Spinal cord (tissue), 10 donors: ENCODE measurements around the gene MTMR3. TPM values are rescaled to one million over a fixed set of nuclear protein-coding genes. Genes with fewer than 3 reads are reported as not detected.

Experiments used
- DNase-seq, 6 donors: peaks; one replicate each; pipeline versions ENCODE4 v3.0.0 to v3.0.0-alpha.2; 2013 to 2015; ENCODE audit warnings: low spot score in 6 of 6, low read depth in 4 of 6
- H3K27ac ChIP-seq: one replicate; pipeline ENCODE4 v1.5.1; 2013; ENCODE audit warnings: low read depth, low read length, control low read depth
- H3K27me3 ChIP-seq: one replicate; pipeline ENCODE4 v1.6.1; 2013; ENCODE audit warnings: low read length; ENCODE audit not compliant: control insufficient read depth, insufficient read depth
- H3K36me3 ChIP-seq: one replicate; pipeline ENCODE4 v1.6.1; 2013; ENCODE audit warnings: low read length; ENCODE audit not compliant: control insufficient read depth, insufficient read depth
- H3K4me1 ChIP-seq: one replicate; pipeline ENCODE4 v1.6.1; 2013; ENCODE audit warnings: low read length; ENCODE audit not compliant: control insufficient read depth, insufficient read depth
- H3K4me3 ChIP-seq: one replicate; pipeline ENCODE4 v1.5.1; 2013; ENCODE audit warnings: low read depth, low read length, control low read depth
- H3K9me3 ChIP-seq: one replicate; pipeline ENCODE4 v1.6.1; 2013; ENCODE audit warnings: low read length; ENCODE audit not compliant: control insufficient read depth, insufficient read depth
- WGBS: methylation state at CpG from one replicate; pipeline ENCODE4 v1.1.5; 2013; ENCODE audit warnings: missing lambda C conversion rate; ENCODE audit not compliant: insufficient coverage; 5-methylcytosine and 5-hydroxymethylcytosine counted together
- polyA plus RNA-seq, 2 donors: library from polyadenylated mRNA; unstranded; fragments of 120-200 nt; gene quantifications; one replicate each; pipeline ENCODE4 v1.2.1, GENCODE V29; 2013; ENCODE audit not compliant: insufficient read length in 2 of 2
- total RNA-seq, 2 donors: library from RNA; depleted of rRNA in 1 of 2; stranded (reverse); fragments of 120-200 nt in 1 of 2; fragments of >200 nt in 1 of 2; gene quantifications; one replicate each; pipeline versions ENCODE4 v1.2.3 to v1.2.4, GENCODE V29; 2013 to 2014
- donor health status: healthy.

MTMR3 gene
- total and polyA plus RNA-seq, 4 donors, result 47.6 to 61.3 (median 51.6) TPM

- Histone ChIP-seq H3K4me1 (peaks cover 36% of the 10 kb centered on the region), H3K36me3 (peaks cover 10% of the 10 kb centered on the region), H3K9me3 (no peaks in the 10 kb centered on the region), H3K4me3 (no peak overlapping the region), H3K27me3 (no peaks in the 10 kb centered on the region), H3K27ac (no peak overlapping the region)
- DNase-seq, result no peak
- WGBS, result 100% methylated on average over 2 of the region's 4 CpGs
These were observed 150.2 kb downstream of the MTMR3 start for GRCh38 chr22:30033137-30033536.

- H3K27ac ChIP-seq, result no peak overlapping the region
- H3K4me1 ChIP-seq, result peaks cover 28% of the 10 kb centered on the region
- H3K27me3 ChIP-seq, result no peaks in the 10 kb centered on the region
- no peak overlapping the region for H3K4me3 ChIP-seq
- no peaks in the 10 kb centered on the region for H3K9me3 ChIP-seq
- WGBS, result 75% methylated on average over 3 of the region's 5 CpGs
- peaks cover 8% of the 10 kb centered on the region for H3K36me3 ChIP-seq
- DNase-seq, result no peak
These were observed 150.9 kb downstream of the MTMR3 start for GRCh38 chr22:30033901-30034300.

GRCh38 chr22:30036656-30037055 lies 153.7 kb downstream of the MTMR3 start:
- H3K9me3 ChIP-seq, result no peaks in the 10 kb centered on the region
- peaks cover 8% of the 10 kb centered on the region for H3K36me3 ChIP-seq
- DNase-seq, result no peak
- H3K4me3 ChIP-seq, result no peak overlapping the region
- peaks cover 27% of the 10 kb centered on the region for H3K4me1 ChIP-seq
- no peak overlapping the region for H3K27ac ChIP-seq
- 90% methylated on average over 2 of the region's 2 CpGs for WGBS
- no peaks in the 10 kb centered on the region for H3K27me3 ChIP-seq

DNA sequence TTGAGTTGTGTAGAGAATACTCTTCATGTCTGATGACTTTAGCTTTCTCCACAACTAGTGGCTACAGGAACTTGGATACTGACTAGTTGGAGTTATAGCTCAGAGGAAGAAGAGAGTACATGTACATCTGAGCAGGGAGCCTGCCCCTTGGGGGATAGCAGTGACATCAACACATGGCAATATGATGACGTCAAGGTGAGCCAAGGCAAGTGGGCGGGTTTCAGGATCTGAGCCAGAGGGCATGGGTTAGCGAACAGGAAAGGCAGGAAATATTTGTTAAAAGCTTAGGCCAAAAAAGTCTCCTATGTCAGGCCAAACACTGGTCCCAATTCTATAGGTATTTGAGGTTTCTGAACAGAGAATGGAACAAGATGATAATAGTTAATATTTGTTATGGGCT lies 155.2 kb downstream of the MTMR3 start:
- peaks cover 8% of the 10 kb centered on the region for H3K36me3 ChIP-seq
- H3K4me3 ChIP-seq, result no peak overlapping the region
- H3K9me3 ChIP-seq, result no peaks in the 10 kb centered on the region
- peaks cover 27% of the 10 kb centered on the region for H3K4me1 ChIP-seq
- 93% methylated on average over 2 of the region's 3 CpGs for WGBS
- DNase-seq, result no peak
- H3K27ac ChIP-seq, result no peak overlapping the region
- H3K27me3 ChIP-seq, result no peaks in the 10 kb centered on the region

- Histone ChIP-seq H3K4me1 (peaks cover 17% of the 10 kb centered on the region), H3K4me3 (no peak overlapping the region), H3K36me3 (no peaks in the 10 kb centered on the region), H3K27ac (no peak overlapping the region), H3K9me3 (no peaks in the 10 kb centered on the region), H3K27me3 (no peaks in the 10 kb centered on the region)
- DNase-seq, result no peak
- 98% methylated on average over 8 of the region's 11 CpGs for WGBS
These were observed 157.7 kb downstream of the MTMR3 start for GRCh38 chr22:30040499-30041260.

GRCh38 chr22:30041475-30041874 lies 158.5 kb downstream of the MTMR3 start:
- Histone ChIP-seq H3K4me1 (peaks cover 9% of the 10 kb centered on the region), H3K9me3 (no peaks in the 10 kb centered on the region), H3K27me3 (no peaks in the 10 kb centered on the region), H3K4me3 (no peak overlapping the region), H3K36me3 (peaks cover 3% of the 10 kb centered on the region), H3K27ac (no peak overlapping the region)
- 90% methylated on average over 2 of the region's 2 CpGs for WGBS
- DNase-seq, result no peak

DNA sequence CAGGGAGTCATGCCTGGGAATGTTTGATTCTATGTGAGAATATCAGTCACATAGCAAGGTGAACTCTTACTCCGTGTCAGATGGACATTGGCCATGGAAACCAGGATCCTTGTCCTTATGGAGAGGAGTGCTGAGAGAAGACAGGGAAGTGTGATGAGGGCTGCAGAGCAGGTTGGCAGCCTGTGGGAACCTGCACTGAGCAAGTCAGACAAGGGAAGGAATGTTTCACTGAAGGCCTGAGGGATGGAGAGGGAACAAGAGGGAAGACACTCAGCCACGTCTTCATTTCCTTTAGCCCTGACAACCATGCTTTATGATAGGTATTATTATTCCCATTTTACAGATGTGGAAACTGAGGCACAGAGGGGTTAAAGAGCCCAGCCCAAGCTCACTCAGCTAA lies 158.9 kb downstream of the MTMR3 start:
- Histone ChIP-seq H3K4me1 (peaks cover 9% of the 10 kb centered on the region), H3K27ac (no peak overlapping the region), H3K36me3 (peaks cover 3% of the 10 kb centered on the region), H3K27me3 (no peaks in the 10 kb centered on the region), H3K4me3 (no peak overlapping the region), H3K9me3 (no peaks in the 10 kb centered on the region)
- 100% methylated on average over 1 of the region's 2 CpGs for WGBS
- DNase-seq, result no peak

- 45% methylated on average over 3 of the region's 4 CpGs for WGBS
These were observed 160.2 kb downstream of the MTMR3 start for GRCh38 chr22:30043161-30043560.

GRCh38 chr22:30044369-30044768 lies 161.4 kb downstream of the MTMR3 start:
- H3K36me3 ChIP-seq, result peaks cover 3% of the 10 kb centered on the region
- no peaks in the 10 kb centered on the region for H3K9me3 ChIP-seq
- peaks cover 9% of the 10 kb centered on the region for H3K4me1 ChIP-seq
- 20% methylated on average over 1 of the region's 3 CpGs for WGBS
- DNase-seq, result peak in 1 of 6 donors; percentile 20
- no peak overlapping the region for H3K27ac ChIP-seq
- H3K4me3 ChIP-seq, result no peak overlapping the region
- H3K27me3 ChIP-seq, result no peaks in the 10 kb centered on the region

More at GRCh38 chr22:30043161-30043560, 160.2 kb downstream of the MTMR3 start:
- no peak overlapping the region for H3K4me3 ChIP-seq
- peaks cover 9% of the 10 kb centered on the region for H3K4me1 ChIP-seq
- peak in 1 of 6 donors; percentile 83 for DNase-seq
- H3K36me3 ChIP-seq, result peaks cover 3% of the 10 kb centered on the region
- H3K27me3 ChIP-seq, result no peaks in the 10 kb centered on the region
- no peaks in the 10 kb centered on the region for H3K9me3 ChIP-seq
- no peak overlapping the region for H3K27ac ChIP-seq

- H3K36me3 ChIP-seq, result peaks cover 3% of the 10 kb centered on the region
- peaks cover 8% of the 10 kb centered on the region for H3K4me1 ChIP-seq
- H3K4me3 ChIP-seq, result no peak overlapping the region
- WGBS, result 100% methylated on average over 1 of the region's 4 CpGs
- no peak overlapping the region for H3K27ac ChIP-seq
- no peaks in the 10 kb centered on the region for H3K27me3 ChIP-seq
- no peaks in the 10 kb centered on the region for H3K9me3 ChIP-seq
- no peak for DNase-seq
These were observed 162.0 kb downstream of the MTMR3 start for GRCh38 chr22:30044881-30045493.
